CD4-positive, alpha-beta T cell treated with Interleukin-15 for 4 hours (primary cell): ENCODE data around the gene ST6GALNAC5.

ENCODE experiments used
- DNase-seq: peaks from one replicate; pipeline ENCODE4 v3.0.0-alpha.2; 2020; ENCODE audit warnings: low spot score

The ST6GALNAC5 gene

DNA sequence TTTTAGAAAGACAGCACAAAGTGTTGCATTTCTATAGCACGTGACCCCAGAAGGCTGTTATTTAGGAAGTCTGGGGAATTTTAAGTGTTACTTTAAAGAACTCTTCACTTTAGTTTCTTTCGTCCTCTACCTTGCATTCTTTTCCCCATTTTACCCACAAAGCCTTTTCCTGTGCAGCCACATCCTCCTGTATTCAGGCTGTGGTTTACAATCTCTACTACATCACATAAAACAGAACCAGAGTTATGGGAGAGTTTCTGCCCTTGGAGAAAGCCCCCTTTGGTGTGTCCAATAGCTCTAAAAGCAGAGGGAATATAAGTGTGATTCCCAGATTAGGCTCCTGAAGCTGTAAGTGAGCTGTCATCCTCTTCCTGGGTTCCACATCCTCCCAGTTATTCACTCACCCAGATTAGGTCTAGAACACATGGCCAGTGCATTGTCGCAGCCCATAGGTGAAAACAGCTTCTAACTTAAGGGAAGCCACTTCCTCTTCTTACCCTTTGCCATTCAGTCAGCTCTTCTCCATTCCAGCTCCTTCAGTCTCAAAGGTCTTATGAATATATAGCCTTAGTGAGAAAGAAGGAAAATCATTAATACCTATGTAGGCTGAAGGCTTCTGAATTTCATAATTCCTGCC lies 180.8 kb downstream of the ST6GALNAC5 start:
- DNase-seq = no peak

DNA sequence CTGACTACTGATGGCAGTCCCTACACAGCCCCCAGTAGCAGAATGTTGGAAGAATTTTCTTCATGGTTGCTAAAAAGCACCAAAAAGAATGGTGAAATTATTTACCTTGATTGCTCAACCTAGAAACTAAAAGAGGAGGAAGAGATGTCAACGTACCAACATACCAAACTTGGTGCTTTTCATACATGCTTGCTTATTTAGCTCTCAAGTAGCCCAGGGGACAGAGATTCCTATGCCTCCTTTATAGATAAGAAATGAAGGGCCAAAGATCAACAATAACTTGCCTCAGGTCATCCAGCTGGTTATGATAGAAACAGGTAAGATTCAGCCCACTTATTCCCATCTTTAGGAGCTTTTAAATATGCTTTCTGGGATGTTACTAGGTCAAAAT lies 181.3 kb downstream of the ST6GALNAC5 start:
- DNase-seq = no peak

- DNase-seq = no peak
Observed at GRCh38 chr1:77051425-77051824, 184.1 kb downstream of the ST6GALNAC5 start.

DNA sequence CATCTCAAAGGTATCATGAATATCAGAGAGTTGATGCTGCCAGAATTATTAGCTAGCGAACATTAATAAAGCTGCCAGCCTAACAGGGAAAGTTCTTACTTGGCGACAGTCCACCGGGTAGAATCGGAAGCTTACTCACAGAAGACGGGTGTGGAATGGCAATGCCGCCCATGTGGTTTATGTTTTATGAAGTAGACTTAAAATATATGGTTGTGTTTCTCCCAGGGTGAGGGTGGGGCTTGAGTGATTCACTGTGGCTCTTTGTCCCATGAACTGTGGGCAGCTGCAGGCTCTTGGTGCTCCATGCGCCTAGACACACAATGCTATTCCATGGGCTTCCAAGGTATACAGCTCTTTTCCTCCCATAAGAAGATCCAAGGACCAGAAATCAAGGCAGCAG lies 189.2 kb downstream of the ST6GALNAC5 start:
- DNase-seq = no peak

GRCh38 chr1:77057994-77058585 lies 190.8 kb downstream of the ST6GALNAC5 start:
- no peak for DNase-seq

DNA sequence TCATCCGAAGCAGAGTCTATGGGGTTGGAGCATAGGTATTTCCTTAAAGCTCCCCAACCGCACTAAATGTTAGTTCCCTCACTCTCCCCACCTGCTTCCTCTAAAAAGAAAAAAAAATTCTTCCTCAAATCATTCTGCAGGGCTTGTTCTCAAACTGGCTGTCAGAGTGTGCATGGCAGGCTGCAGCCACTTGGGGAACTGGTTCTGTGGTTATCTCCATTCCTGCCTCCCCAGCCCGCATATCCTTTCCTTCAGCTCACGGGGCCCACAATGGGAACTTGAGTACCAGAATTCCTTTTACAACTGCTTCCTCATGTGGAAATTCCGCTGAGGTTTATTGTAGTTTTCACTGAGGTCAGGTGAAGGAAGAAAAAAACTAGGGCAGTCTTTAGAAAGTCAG lies 192.7 kb downstream of the ST6GALNAC5 start:
- DNase-seq = no peak

- DNase-seq = no peak
Observed at GRCh38 chr1:77061162-77061561, 193.9 kb downstream of the ST6GALNAC5 start.

GRCh38 chr1:77063118-77063517 lies 195.8 kb downstream of the ST6GALNAC5 start:
- DNase-seq = no peak

DNA sequence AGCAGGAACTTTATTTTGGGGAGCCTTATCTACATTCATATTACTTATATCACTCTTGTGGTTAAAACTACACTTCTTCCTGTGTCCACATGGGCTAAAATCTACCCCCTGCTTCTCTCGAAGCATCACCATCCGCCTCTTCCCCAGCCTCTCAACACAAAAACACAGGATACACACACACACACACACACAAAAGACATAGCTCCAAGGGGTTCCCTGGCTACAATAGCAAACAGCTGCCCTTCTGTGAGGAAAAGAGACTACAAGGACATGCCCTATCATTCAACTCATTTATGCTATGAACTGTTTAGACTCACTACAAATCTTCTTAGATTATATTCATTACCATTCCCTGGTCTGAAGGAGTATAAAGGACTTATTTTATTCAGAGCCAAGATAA lies 197.0 kb downstream of the ST6GALNAC5 start:
- no peak for DNase-seq

- DNase-seq = no peak
Observed at GRCh38 chr1:77065693-77066342, 198.5 kb downstream of the ST6GALNAC5 start.

- no peak for DNase-seq
Observed at GRCh38 chr1:77068013-77068412, 200.7 kb downstream of the ST6GALNAC5 start.

DNA sequence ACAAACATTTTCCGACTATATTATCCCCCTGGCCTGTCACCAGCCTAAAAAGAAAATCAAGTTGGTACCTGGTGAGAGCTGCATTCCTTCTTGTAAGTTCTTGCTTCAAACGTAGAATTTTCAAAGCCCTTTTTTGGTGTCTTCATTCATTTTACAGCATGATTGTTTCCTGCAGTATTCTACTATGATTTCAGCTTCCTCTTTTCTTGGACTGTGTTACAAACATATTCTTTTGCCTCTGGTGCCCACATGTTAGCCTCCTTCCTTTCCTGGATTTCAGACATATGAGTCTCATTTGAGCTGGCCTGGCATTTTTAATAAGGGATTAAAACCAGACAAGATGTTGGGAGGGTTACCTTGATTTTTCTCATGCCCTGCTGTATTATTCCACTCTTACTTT lies 209.5 kb downstream of the ST6GALNAC5 start:
- DNase-seq = no peak

DNA sequence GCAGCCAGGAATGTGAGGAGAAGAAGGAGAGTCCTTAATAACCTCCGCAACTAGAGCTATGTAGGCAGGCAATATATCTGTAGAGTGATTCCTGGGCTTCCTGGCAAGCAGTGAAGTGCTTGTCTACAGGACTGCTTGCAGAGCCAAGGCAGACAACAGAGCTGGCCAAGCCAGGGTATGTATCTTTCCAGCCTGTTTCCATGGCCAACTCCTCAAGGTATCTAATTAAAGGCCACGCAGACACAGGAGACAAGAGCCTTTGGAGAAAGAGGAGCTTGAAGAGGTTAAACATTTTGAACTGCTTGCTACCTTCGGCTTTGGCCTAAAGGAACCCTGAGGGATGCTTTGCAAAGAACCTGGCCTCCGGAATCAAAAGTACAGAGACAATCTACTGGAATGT lies 214.6 kb downstream of the ST6GALNAC5 start:
- no peak for DNase-seq

GRCh38 chr1:77084457-77084856 lies 217.2 kb downstream of the ST6GALNAC5 start:
- no peak for DNase-seq

DNA sequence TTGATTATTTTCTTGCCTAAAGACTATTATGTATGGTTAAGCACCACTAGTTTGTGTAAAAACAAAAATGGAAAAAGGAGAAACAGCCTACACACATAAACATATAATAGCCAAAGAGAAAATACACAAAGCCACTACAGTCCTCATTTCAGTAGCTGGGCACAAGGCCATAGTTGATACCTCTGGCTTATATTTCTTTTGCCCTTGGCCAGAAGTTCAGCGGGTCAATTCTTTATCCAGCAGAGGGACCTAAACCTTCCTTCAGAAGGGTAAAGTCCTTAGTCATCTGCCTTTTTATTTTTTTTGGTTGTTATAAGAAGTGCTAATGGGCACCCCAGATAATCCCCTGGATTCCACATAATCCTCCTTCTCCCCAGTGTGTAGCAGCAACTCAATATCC lies 217.8 kb downstream of the ST6GALNAC5 start:
- DNase-seq = no peak

DNA sequence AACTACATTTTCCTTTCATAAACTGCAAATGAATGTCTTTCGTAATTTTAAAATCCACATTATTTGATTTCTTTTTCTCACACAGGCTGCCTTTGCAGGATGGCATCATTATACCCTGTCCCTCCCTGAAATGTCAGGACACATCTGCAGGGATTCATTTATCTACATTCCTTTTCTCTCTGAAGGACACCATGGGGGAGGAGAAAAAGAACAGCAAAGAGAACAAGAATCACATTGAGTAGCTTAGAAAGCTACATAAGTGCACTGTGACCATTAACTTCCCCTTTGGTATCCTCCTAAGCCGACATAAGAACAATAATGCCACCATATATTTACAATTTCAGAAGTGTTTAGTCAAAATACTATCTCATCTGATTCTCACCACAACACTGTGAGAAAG lies 222.5 kb downstream of the ST6GALNAC5 start:
- no peak for DNase-seq

DNA sequence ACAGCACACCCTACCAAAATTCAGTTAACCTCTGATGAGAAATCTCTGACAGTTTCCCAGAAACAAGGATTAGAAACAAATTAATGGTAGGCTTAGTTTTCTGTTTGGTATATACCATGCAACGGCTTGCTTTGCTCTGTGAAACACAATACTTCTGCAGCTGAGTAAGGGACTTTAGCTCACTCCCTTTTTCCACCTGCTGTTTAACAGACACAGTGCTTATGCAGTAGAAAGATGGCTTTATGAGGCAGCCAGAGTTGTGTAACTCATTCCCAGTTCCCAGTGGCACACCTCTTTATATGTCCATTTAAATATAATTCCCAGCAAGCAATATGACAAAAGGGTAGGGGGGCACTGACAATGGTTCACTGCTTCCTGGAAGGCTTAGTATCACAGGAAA lies 228.0 kb downstream of the ST6GALNAC5 start:
- DNase-seq = no peak

- no peak for DNase-seq
Observed at GRCh38 chr1:77096496-77097255, 229.4 kb downstream of the ST6GALNAC5 start.

DNA sequence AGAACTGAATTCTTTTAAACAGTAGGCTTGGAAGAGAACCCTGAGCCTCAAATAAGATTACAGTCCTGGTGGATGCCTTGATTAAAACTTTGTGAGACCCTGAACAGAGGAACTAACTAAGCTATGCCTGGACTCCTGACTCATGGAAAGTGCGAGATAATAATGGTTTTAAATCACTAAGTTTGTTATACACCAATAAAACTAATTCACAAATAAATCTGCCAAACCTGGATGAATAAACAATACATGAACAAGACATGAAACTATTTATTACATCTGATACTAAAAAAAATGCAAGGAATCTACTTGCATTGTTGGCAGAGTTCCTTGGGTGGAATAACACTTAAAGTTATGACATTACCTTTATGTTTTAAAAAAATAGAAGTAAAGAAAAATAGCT lies 233.6 kb downstream of the ST6GALNAC5 start:
- no peak for DNase-seq

DNA sequence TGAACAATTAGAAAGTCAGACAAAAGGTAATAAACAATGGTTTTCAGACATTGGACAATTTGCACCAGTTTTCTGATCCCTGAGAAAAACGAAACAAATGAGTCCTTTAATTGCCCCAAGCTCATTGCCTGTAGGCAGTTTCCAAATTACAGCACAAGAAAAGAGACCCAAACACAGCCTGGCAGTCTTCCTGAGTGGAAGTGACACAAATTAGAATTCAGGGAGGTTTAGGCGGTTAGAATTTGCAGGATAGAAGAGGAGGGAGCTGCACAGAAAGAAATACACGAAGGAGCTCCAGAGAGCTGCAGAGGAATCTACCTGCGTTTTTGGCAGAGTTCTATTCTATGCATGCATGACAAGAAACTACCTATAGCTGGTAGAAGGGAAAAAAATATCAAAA lies 236.2 kb downstream of the ST6GALNAC5 start:
- no peak for DNase-seq

GRCh38 chr1:77104672-77105071 lies 237.4 kb downstream of the ST6GALNAC5 start:
- no peak for DNase-seq
